Measurements from ENCODE around the gene TOR1A.

DNA sequence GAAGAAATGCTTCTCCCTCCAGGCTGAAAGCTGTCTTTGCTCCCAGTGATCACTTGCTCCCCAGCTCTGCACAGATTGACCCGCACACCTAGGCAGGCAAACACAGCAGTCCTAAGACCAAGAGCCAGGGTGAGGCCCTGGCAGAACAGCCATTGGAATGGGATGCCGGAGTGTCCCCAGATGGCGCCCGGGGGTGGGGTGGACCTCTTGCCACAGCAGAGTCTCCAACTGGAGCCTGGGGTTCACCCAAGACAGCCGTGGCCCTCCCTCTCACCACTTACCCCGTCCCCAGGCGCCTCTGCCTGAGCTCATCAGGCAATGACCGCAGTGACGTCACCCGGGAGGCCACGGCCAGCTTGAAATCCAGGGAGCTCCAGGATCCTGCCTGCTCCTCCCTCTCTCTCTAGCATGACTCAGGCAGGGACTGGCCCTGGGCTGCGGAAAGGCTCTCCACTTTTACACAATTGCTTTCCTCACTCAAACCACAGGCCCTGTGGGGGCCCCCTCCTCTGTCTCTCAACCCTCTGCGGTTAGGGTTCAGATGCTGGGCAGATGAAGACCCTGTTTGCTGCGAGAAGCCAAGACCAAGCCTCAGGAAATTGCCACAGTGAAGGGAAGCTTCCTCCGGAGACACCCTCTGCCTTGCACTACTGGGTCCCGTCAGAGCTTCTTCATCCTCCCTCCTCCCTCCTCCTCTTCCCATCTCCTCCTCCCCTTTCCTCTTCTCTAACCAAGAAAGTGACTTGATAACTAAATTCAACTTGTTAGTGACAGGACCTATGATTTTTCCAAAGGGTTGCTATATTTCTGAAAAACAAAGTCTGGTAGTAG, 46.8 kb downstream of the TOR1A start:
- TF ChIP-seq EZH2phosphoT487 (IDR thresholded peaks at IDR 0.05; ENCODE audit: insufficient read depth, low read depth) (0 out of 2 replicates have a peak, but pooled peaks have one; percentile 53), EZH2 (IDR thresholded peaks at IDR 0.05; ENCODE audit: insufficient read depth, poor library complexity, severe bottlenecking) (no peak)
